HepG2 (cell line): ENCODE data around the gene NXPH4. TPM values are rescaled to one million over a fixed set of nuclear protein-coding genes. Genes with fewer than 3 reads are reported as not detected.

ENCODE experiments used
- CENPX ChIP-seq: sonication (generic); formaldehyde crosslinking; IDR thresholded peaks from 2 replicates; pipeline ENCODE4 v1.9.0; 2021; ENCODE audit warnings: mild to moderate bottlenecking, missing genetic modification reagents, moderate library complexity
- GATAD1 ChIP-seq: IDR thresholded peaks from 2 replicates; pipeline ENCODE4 v1.6.1; 2016; ENCODE audit warnings: missing genetic modification reagents, missing compliant biosample characterization
- HCFC1 ChIP-seq: fragments of 150-350 bp; IDR thresholded peaks from 2 replicates; pipeline ENCODE4 v1.6.1; 2014; ENCODE audit warnings: low read depth, low read length
- MLXIP ChIP-seq: sonication (generic); formaldehyde crosslinking; IDR thresholded peaks from 2 replicates; pipeline ENCODE4 v1.9.0; 2021; ENCODE audit warnings: missing genetic modification reagents, borderline replicate concordance
- MTA1 ChIP-seq: sonication (generic); formaldehyde crosslinking; IDR thresholded peaks from 2 replicates; pipeline ENCODE4 v1.4.0; 2020; ENCODE audit warnings: missing genetic modification reagents, mild to moderate bottlenecking, borderline replicate concordance
- NR2F6 ChIP-seq, 2 experiments: IDR thresholded peaks; 2 replicates each; pipeline ENCODE4 v1.6.1; 2016; ENCODE audit warnings: antibody characterized with exemption in 1 of 2, mild to moderate bottlenecking in 1 of 2
- PATZ1 ChIP-seq: sonication (generic); formaldehyde crosslinking; IDR thresholded peaks from 2 replicates; pipeline ENCODE4 v1.4.0; 2020; ENCODE audit warnings: missing genetic modification reagents
- PBX2 ChIP-seq: IDR thresholded peaks from 2 replicates; pipeline ENCODE4 v1.6.1; 2016; ENCODE audit warnings: control low read depth
- POLR2AphosphoS5 ChIP-seq: IDR thresholded peaks from 2 replicates; pipeline ENCODE4 v1.6.1; 2012; ENCODE audit warnings: low read depth, low read length
- RBFOX2 ChIP-seq: fragments of 200-400 bp; formaldehyde crosslinking; IDR thresholded peaks from 2 replicates; pipeline ENCODE4 v1.6.1; 2017; ENCODE audit warnings: low read depth, mild to moderate bottlenecking, low read length
- REST ChIP-seq, 2 experiments: IDR thresholded peaks; 2 replicates each; pipeline ENCODE4 v1.6.1; 2011 to 2012; ENCODE audit warnings: low read length in 2 of 2, borderline replicate concordance in 1 of 2, low read depth in 1 of 2, mild to moderate bottlenecking in 1 of 2, moderate library complexity in 1 of 2
- TBP ChIP-seq: sonication (generic); formaldehyde crosslinking; IDR thresholded peaks from 2 replicates; pipeline ENCODE4 v1.5.0; 2020; ENCODE audit warnings: missing genetic modification reagents
- ZFAT ChIP-seq: sonication (generic); formaldehyde crosslinking; conservative IDR thresholded peaks from 2 replicates; pipeline ENCODE4 v1.8.1; 2023; ENCODE audit warnings: missing genetic modification reagents, inconsistent platforms
- ZNF18 ChIP-seq: sonication (generic); formaldehyde crosslinking; IDR thresholded peaks from 2 replicates; pipeline ENCODE4 v1.8.0; 2022; ENCODE audit warnings: mild to moderate bottlenecking, missing genetic modification reagents; ENCODE audit not compliant: insufficient replicate concordance
- ZNF562 ChIP-seq: sonication (generic); formaldehyde crosslinking; IDR thresholded peaks from 2 replicates; pipeline ENCODE4 v1.8.0; 2022; ENCODE audit warnings: missing genetic modification reagents, borderline replicate concordance
- ZNF691 ChIP-seq: sonication (generic); formaldehyde crosslinking; IDR thresholded peaks from 2 replicates; pipeline ENCODE4 v1.4.0; 2020; ENCODE audit warnings: missing genetic modification reagents, low read depth, mild to moderate bottlenecking, borderline replicate concordance
- polyA plus RNA-seq, 8 experiments: library from polyadenylated mRNA; depleted of rRNA in 3 of 8; stranded (reverse) in 7 of 8; unstranded in 1 of 8; fragments of >200 nt; fragmentation: Illumina TruSeq in 4 of 8; extraction: Trizol in 4 of 8; gene quantifications; 2 replicates each; pipeline versions ENCODE4 v1.2.1 to v1.2.3, GENCODE V29; 2011 to 2016; ENCODE audit warnings: low read depth in 4 of 8, missing spikeins in 1 of 8, mixed read lengths in 1 of 8; ENCODE audit not compliant: insufficient read depth in 1 of 8
- total RNA-seq, 5 experiments: library from RNA; depleted of rRNA; stranded (reverse); fragments of >200 nt; fragmentation: Illumina TruSeq; extraction: Trizol; gene quantifications; 2 replicates each; pipeline ENCODE4 v1.2.3, GENCODE V29; 2016; ENCODE audit warnings: low read depth in 1 of 5

Gene NXPH4
- total and polyA plus RNA-seq, 2 of the 13 experiments (the other 11 are each of a cell fraction or from before 2014, with no cell fraction given), result 0.13 TPM; not detected in 1

GRCh38 chr12:57235017-57235727 is 18.6 kb downstream of the NXPH4 start (continued):
- TF ChIP-seq POLR2AphosphoS5, result peak; percentile 12
- TF ChIP-seq CENPX, result no peak
- no peak for TF ChIP-seq ZFAT (CRISPR knock-in tag)
- TF ChIP-seq ZNF18, result no peak
- peak; percentile 98 for TF ChIP-seq RBFOX2
- TF ChIP-seq MLXIP (CRISPR knock-in tag), result no peak
- TF ChIP-seq ZNF562 (CRISPR knock-in tag), result no peak
- no peak for TF ChIP-seq PBX2 (CRISPR knock-in tag)
- TF ChIP-seq ZNF691 (CRISPR knock-in tag), result no peak
- no peak for TF ChIP-seq TBP (CRISPR knock-in tag)
- peak; percentile 78; the same call in 1 of the 2 replicates for TF ChIP-seq MTA1 (CRISPR knock-in tag)
- TF ChIP-seq NR2F6 (IDR thresholded peaks at IDR 0.05), result peak; percentile 54; the same call in 1 of the 2 replicates
- peak; percentile 77 for TF ChIP-seq NR2F6 (CRISPR knock-in tag; IDR thresholded peaks at IDR 0.05)
- peak; percentile 48; the same call in 1 of the 2 replicates for TF ChIP-seq PATZ1 (CRISPR knock-in tag)
- TF ChIP-seq REST (IDR thresholded peaks at IDR 0.05; ENCODE audit: borderline replicate concordance in 1 of 2, low read depth in 1 of 2, low read length in 2 of 2), result no peak
- TF ChIP-seq HCFC1, result no peak
- no peak for TF ChIP-seq GATAD1
